ENCODE measurements around the gene ACE.

The ACE gene

DNA sequence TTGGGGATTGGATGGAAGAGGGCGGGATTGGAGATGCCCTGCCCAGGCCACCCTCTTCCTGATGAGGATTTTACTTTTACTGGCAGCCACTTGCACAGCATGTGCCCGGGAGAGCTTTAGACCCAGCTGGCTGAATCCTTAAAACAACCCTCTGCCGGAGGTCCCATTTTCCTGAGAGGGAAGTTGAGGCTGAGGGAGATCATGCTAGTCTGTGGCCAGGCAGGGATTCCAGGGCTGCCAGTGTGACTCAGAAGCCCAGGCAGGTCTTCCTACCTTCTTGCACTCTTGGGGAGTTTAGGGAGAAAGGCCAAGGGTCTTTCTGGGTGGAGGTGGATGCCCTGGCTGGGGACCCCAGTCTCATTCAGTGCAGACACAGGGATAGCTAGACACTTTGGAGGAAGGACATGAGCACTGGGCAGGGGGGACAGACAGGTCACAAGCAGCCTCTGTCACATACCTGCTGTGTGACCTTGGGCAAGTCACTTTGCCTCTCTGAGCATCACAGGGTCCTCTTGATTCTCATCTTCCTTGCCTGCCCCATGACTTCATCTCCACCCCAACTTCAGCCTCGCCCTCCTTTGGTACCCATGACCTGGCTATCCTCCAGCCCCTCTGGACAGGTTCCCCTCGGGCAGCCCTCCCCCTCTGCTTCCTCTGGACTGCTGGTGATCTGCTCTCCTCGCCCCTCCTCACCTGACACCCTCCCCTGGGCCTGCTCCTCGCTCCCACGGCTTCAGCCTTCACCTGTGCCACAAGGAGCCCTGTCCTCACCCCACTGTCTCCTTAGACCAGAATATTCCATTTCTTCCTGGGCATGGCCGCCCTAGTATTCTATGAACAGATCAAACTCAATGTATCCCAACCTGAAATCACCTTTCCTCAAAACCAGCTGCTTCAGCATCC is 62.1 kb downstream of the ACE start:
- FAIRE-seq, result no peak

DNA sequence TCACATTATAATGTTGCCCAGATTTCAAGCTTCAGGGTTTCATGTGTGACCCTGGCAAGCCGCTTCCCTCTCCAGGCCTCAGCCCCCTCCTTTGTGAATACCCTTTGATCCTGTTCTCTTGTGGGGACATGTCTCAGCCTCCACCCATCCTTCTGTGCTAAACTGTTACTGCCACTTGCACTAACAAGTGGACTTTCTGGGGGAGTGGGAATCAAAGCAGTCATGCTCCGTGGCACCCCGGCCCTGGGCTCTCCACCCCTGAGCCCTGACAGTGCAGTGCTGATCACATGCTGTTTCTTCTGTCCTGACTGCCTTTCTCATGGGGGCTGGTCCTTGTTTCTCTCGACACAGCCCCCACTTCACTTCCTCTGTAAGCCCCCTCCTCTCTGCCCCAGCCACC is 63.7 kb downstream of the ACE start:
- FAIRE-seq, result no peak

GRCh38 chr17:63542218-63542545 is 65.3 kb downstream of the ACE start:
- no peak for FAIRE-seq

DNA sequence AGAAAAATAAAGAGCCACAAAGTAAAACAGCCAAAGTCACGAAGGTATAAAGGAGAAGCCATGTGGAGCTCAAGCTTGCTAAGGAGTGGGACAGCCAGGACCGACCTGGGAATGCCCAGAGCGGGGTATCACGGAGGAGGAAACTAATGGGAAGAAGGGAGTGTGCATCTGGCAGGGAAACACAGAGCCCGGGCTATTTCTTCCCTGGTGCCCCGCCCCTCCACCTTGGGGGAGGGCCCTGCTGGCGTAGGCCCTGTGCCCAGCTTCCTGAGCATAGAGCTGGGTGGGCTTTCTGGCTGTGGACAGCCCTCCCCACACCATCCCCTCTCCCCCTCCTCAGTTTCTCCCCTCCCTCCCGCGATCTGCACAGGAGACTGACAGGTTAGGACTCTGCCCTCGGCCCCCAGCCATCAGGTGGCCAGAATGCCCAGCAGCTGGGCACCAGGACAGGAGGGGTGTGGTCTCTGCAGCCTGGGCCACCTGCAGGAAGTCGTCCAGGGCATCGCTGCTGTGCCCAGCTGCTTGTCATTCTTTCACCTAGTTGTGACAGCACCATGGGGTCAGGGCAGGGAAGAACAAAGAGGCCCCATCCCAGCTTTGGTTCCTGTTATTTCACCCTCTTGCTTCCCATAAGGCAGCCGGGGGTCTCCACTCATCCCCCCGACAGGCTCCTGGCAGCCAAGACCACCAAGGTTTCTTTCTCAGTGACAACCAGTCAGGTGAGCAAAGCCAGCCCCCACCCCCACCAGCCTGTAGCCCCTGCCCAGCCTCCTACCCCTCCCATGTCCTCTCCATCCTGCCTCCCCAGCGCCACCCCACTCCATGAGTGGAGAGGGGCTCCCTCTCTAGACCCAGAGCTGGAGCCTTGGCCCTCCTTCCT is 66.3 kb downstream of the ACE start:
- FAIRE-seq, result no peak

GRCh38 chr17:63543822-63544420 is 67.1 kb downstream of the ACE start:
- no peak for FAIRE-seq

- no peak for FAIRE-seq
Observed at GRCh38 chr17:63544467-63545301, 67.8 kb downstream of the ACE start.

- no peak for FAIRE-seq
Observed at GRCh38 chr17:63546308-63547082, 69.6 kb downstream of the ACE start.

- FAIRE-seq, result no peak
Observed at GRCh38 chr17:63547083-63547523, 70.2 kb downstream of the ACE start.

All from islet of Langerhans (tissue), 1 donor.